SK-N-SH (cell line): ENCODE results near the gene ZNF783. TPM values are rescaled to one million over a fixed set of nuclear protein-coding genes. Genes with fewer than 3 reads are reported as not detected.
A peak's percentile ranks its signal among the peaks of the same experiment; 100 is the strongest.

Source experiments
- CTCF ChIA-PET: fragments of 300-600, 350-600 bp; formaldehyde crosslinking; extraction: SDS; loops from one replicate; lab custom pipeline; 2021; lab: Yijun Ruan, JAX
- POLR2A ChIA-PET: fragments of 350-600 bp; sonication (Branson Sonifier 250); formaldehyde crosslinking; extraction: SDS; loops from one replicate; lab custom pipeline; 2020; ENCODE audit warnings: antibody characterized with exemption, inconsistent platforms; lab: Yijun Ruan, JAX
- DNase-seq: peaks from one replicate; pipeline ENCODE4 v3.0.0; 2012
- H2AFZ ChIP-seq: fragments of 200-600 bp; sonication (generic); 2 replicates; pipeline ENCODE4 v1.8.1; 2016; ENCODE audit warnings: antibody characterized with exemption, mild to moderate bottlenecking, low read depth
- H3F3A ChIP-seq: fragments of 200-600 bp; sonication (generic); replicated peaks from 2 replicates; pipeline ENCODE3; 2016; ENCODE audit warnings: antibody characterized with exemption, mild to moderate bottlenecking; ENCODE audit not compliant: insufficient read depth
- H3K27ac ChIP-seq, 2 experiments: fragments of 200-500 bp in 1 of 2; fragments of 200-600 bp in 1 of 2; sonication (Bioruptor generic) in 1 of 2; sonication (generic), shearing (Covaris generic) in 1 of 2; 2 replicates each; pipeline versions ENCODE4 v1.5.1 to v1.6.1; 2014 to 2016; ENCODE audit warnings: low read depth in 2 of 2, inconsistent platforms in 1 of 2, low read length in 1 of 2, mild to moderate bottlenecking in 1 of 2, mixed read lengths in 1 of 2
- H3K27me3 ChIP-seq: fragments of 200-600 bp; sonication (generic), shearing (Covaris generic); 2 replicates; pipeline ENCODE4 v1.6.1; 2016; ENCODE audit warnings: mixed run types; ENCODE audit not compliant: insufficient read depth
- H3K36me3 ChIP-seq, 2 experiments: fragments of 200-500 bp in 1 of 2; fragments of 200-600 bp in 1 of 2; sonication (Bioruptor generic) in 1 of 2; sonication (generic) in 1 of 2; replicated peaks in 1 of 2; 2 replicates each; pipeline versions ENCODE3 to v1.5.1; 2014 to 2016; ENCODE audit warnings: low read length in 1 of 2, mild to moderate bottlenecking in 1 of 2; ENCODE audit not compliant: insufficient read depth in 2 of 2, control insufficient read depth in 1 of 2
- H3K4me1 ChIP-seq, 2 experiments: fragments of 200-500 bp in 1 of 2; fragments of 200-600 bp in 1 of 2; sonication (Bioruptor generic) in 1 of 2; sonication (generic), shearing (Covaris generic) in 1 of 2; 2 replicates each; pipeline versions ENCODE4 v1.5.1 to v1.6.1; 2014 to 2016; ENCODE audit warnings: low read depth in 1 of 2, low read length in 1 of 2, mixed run types in 1 of 2; ENCODE audit not compliant: insufficient read depth in 2 of 2, control insufficient read depth in 1 of 2
- H3K4me2 ChIP-seq: fragments of 200-600 bp; sonication (generic), shearing (Covaris generic); 2 replicates; pipeline ENCODE4 v1.6.1; 2017; ENCODE audit warnings: mixed run types
- H3K4me3 ChIP-seq, 2 experiments: fragments of 200-500 bp in 1 of 2; fragments of 200-600 bp in 1 of 2; sonication (Bioruptor generic) in 1 of 2; sonication (generic), shearing (Covaris generic) in 1 of 2; 2 replicates each; pipeline versions ENCODE4 v1.5.1 to v1.8.1; 2014 to 2016; ENCODE audit warnings: low read depth in 2 of 2, inconsistent platforms in 1 of 2, low read length in 1 of 2, mild to moderate bottlenecking in 1 of 2, mixed read lengths in 1 of 2, moderate library complexity in 1 of 2
- H3K79me2 ChIP-seq: fragments of 200-600 bp; sonication (generic); 2 replicates; pipeline ENCODE4 v1.8.1; 2017; ENCODE audit warnings: mild to moderate bottlenecking; ENCODE audit not compliant: insufficient read depth
- H3K9ac ChIP-seq: fragments of 200-600 bp; sonication (generic); 2 replicates; pipeline ENCODE4 v1.6.1; 2017; ENCODE audit warnings: mixed run types
- H3K9me2 ChIP-seq: fragments of 200-600 bp; sonication (generic); 2 replicates; pipeline ENCODE4 v1.6.1; 2017; ENCODE audit warnings: mixed run types
- H3K9me3 ChIP-seq: fragments of 200-600 bp; sonication (generic); 2 replicates; pipeline ENCODE4 v1.6.1; 2017; ENCODE audit warnings: mixed run types, mild to moderate bottlenecking, moderate library complexity
- H4K20me1 ChIP-seq: fragments of 200-600 bp; sonication (generic); 2 replicates; pipeline ENCODE4 v1.6.1; 2017; ENCODE audit warnings: mild to moderate bottlenecking, mixed run types; ENCODE audit not compliant: insufficient read depth
- CTCF ChIP-seq: fragments of 200-600 bp; sonication (generic); IDR thresholded peaks from 2 replicates; pipeline ENCODE4 v1.6.1; 2017; ENCODE audit warnings: antibody characterized with exemption, mild to moderate bottlenecking, moderate library complexity
- EZH2phosphoT487 ChIP-seq: fragments of 200-600 bp; sonication (generic); IDR thresholded peaks from 2 replicates; pipeline ENCODE4 v1.6.1; 2017; ENCODE audit warnings: low read depth, mixed run types, mild to moderate bottlenecking, antibody characterized with exemption, moderate library complexity, borderline replicate concordance
- GABPA ChIP-seq: IDR thresholded peaks from 2 replicates; pipeline ENCODE4 v1.4.0; 2012; ENCODE audit warnings: low read depth, mild to moderate bottlenecking
- MEF2A ChIP-seq: IDR thresholded peaks from 2 replicates; pipeline ENCODE4 v1.4.0; 2012; ENCODE audit warnings: low read depth, borderline replicate concordance
- PBX3 ChIP-seq: IDR thresholded peaks from 2 replicates; pipeline ENCODE4; 2012
- ZBTB33 ChIP-seq: IDR thresholded peaks from 2 replicates; pipeline ENCODE4 v1.4.0; 2012; ENCODE audit warnings: low read depth, borderline replicate concordance
- WGBS: methylation state at CpG from one replicate; pipeline ENCODE4 v1.1.6; 2017; ENCODE audit warnings: low lambda C conversion rate; 5-methylcytosine and 5-hydroxymethylcytosine counted together
- polyA plus RNA-seq, 3 experiments: library from polyadenylated mRNA; depleted of rRNA; stranded (reverse); fragments of >200 nt; gene quantifications; 2 replicates each; pipeline ENCODE4 v1.2.3, GENCODE V29; 2012
- small RNA-seq, 7 experiments: library from RNA; depleted of rRNA; stranded (forward); fragments of <200 nt; gene quantifications; one replicate each; pipeline ENCODE3, GENCODE V24; 2012

The ZNF783 gene
- polyA plus RNA-seq, 1 of the 3 experiments (the other 2 are of a cell fraction): 12.5 TPM

GRCh38 chr7:149334219-149334618 lies 72.2 kb downstream of the ZNF783 start:
- H3K9ac ChIP-seq: no peak overlapping the region
- no peaks in the 10 kb centered on the region for H3K9me2 ChIP-seq
- H4K20me1 ChIP-seq: no peaks in the 10 kb centered on the region
- H3F3A ChIP-seq: no peaks in the 10 kb centered on the region
- H3K4me2 ChIP-seq: no peak overlapping the region
- DNase-seq: no peak
- CTCF ChIA-PET: no interaction called here
- TF ChIP-seq EZH2phosphoT487: no peak
- no peak for TF ChIP-seq MEF2A
- TF ChIP-seq CTCF: peak; percentile 37; the same call in 1 of the 2 replicates
- TF ChIP-seq GABPA: no peak
- no peak for TF ChIP-seq PBX3
- TF ChIP-seq ZBTB33: no peak
- no peak overlapping the region for H3K4me3 ChIP-seq
- 6% methylated on average over 2 of the region's 2 CpGs for WGBS
- H3K4me1 ChIP-seq: no peaks in the 10 kb centered on the region
- H3K36me3 ChIP-seq: no peaks in the 10 kb centered on the region
- no peaks in the 10 kb centered on the region for H3K79me2 ChIP-seq
- H3K27me3 ChIP-seq: peaks cover 8% of the 10 kb centered on the region; the same call in 1 of the 2 replicates
- POLR2A ChIA-PET: no interaction called here
- no peak overlapping the region for H3K27ac ChIP-seq
- no peaks in the 10 kb centered on the region for H3K9me3 ChIP-seq
- H2AFZ ChIP-seq: no peak overlapping the region

Small RNA genes lying within 50 kb of the gene (small RNA-seq; reads per million reads assigned to genes)
- 0 to 3.9 (median 0) reads per million in 7 experiments for gene AC004941.2

Other genes starting within 250 kb of the ZNF783 start
- gene PDIA4, start 233.7 kb upstream of the ZNF783 start, polyA plus RNA-seq (2012; rRNA removed): 393 and 400 TPM in 2 replicates
- 5.0 and 5.9 TPM in 2 replicates for gene ZNF786, start 171.5 kb upstream of the ZNF783 start, polyA plus RNA-seq (2012; rRNA removed)
- 1.4 and 1.6 TPM in 2 replicates for gene ZNF425, start 135.9 kb upstream of the ZNF783 start, polyA plus RNA-seq (2012; rRNA removed)
- 4.5 and 4.7 TPM in 2 replicates for gene ZNF398, start 114.7 kb upstream of the ZNF783 start, polyA plus RNA-seq (2012; rRNA removed)
- 15.0 and 17.9 TPM in 2 replicates for gene ZNF282, start 66.7 kb upstream of the ZNF783 start, polyA plus RNA-seq (2012; rRNA removed)
- gene ZNF212, start 22.5 kb upstream of the ZNF783 start, polyA plus RNA-seq (2012; rRNA removed): 9.3 and 11.5 TPM in 2 replicates
- gene ZNF777, start 198.9 kb downstream of the ZNF783 start, polyA plus RNA-seq (2012; rRNA removed): 5.6 and 6.2 TPM in 2 replicates
- 8.4 and 11.1 TPM in 2 replicates for gene ZNF746, start 235.6 kb downstream of the ZNF783 start, polyA plus RNA-seq (2012; rRNA removed)